Measurements from ENCODE around the gene RPF1.
"Not testable (repeated sequence)": the region's sequence is repeated elsewhere in the genome, so short reads cannot be mapped to it uniquely, and the experiment has no call there.

Gene RPF1

GRCh38 chr1:84478876-84479868, at the start of gene RPF1:
RPF1 (plus strand) TSS chr1:84479266; CDS start chr1:84479282, 16 bp downstream.
- FAIRE-seq, result peak; percentile 85
- peak; percentile 48 for DNase-seq (ENCODE audit: extremely low spot score, insufficient read length, low read depth)

- FAIRE-seq (no peak), DNase-seq (ENCODE audit: extremely low spot score, insufficient read length, low read depth) (no peak)
Measured at GRCh38 chr1:84430546-84430945, 48.5 kb upstream of the RPF1 start.

- DNase-seq (ENCODE audit: extremely low spot score, insufficient read length, low read depth), result peak; percentile 15
- peak; percentile 91 for FAIRE-seq
Measured at GRCh38 chr1:84433258-84434080, 45.6 kb upstream of the RPF1 start.

- no peak for DNase-seq (ENCODE audit: extremely low spot score, insufficient read length, low read depth)
- FAIRE-seq, result no peak
Measured at GRCh38 chr1:84434081-84434769, 44.8 kb upstream of the RPF1 start.

GRCh38 chr1:84434801-84435549, 44.1 kb upstream of the RPF1 start:
- peak; percentile 83 for FAIRE-seq
- DNase-seq (ENCODE audit: extremely low spot score, insufficient read length, low read depth), result no peak

- FAIRE-seq (peak; percentile 83), DNase-seq (ENCODE audit: extremely low spot score, insufficient read length, low read depth) (no peak)
Measured at GRCh38 chr1:84436876-84437655, 42.0 kb upstream of the RPF1 start.

- FAIRE-seq, result peak; percentile 80
- DNase-seq (ENCODE audit: extremely low spot score, insufficient read length, low read depth), result peak; percentile 39
Measured at GRCh38 chr1:84442256-84442655, 36.8 kb upstream of the RPF1 start.

- DNase-seq (ENCODE audit: extremely low spot score, insufficient read length, low read depth); FAIRE-seq: not testable (repeated sequence)
Measured at GRCh38 chr1:84442747-84443646, 36.1 kb upstream of the RPF1 start.

- not testable (repeated sequence) for DNase-seq (ENCODE audit: extremely low spot score, insufficient read length, low read depth); FAIRE-seq
Measured at GRCh38 chr1:84448704-84449103, 30.4 kb upstream of the RPF1 start.

GRCh38 chr1:84450910-84451309, 28.2 kb upstream of the RPF1 start:
- no peak for FAIRE-seq
- no peak for DNase-seq (ENCODE audit: extremely low spot score, insufficient read length, low read depth)

- DNase-seq (ENCODE audit: extremely low spot score, insufficient read length, low read depth), result no peak
- FAIRE-seq, result no peak
Measured at GRCh38 chr1:84452436-84452835, 26.6 kb upstream of the RPF1 start.

GRCh38 chr1:84462118-84462517, 16.9 kb upstream of the RPF1 start:
- DNase-seq (ENCODE audit: extremely low spot score, insufficient read length, low read depth) (no peak), FAIRE-seq (no peak)

GRCh38 chr1:84467298-84467697, 11.8 kb upstream of the RPF1 start:
- no peak for FAIRE-seq

GRCh38 chr1:84476225-84476624, 2.8 kb upstream of the RPF1 start:
- FAIRE-seq (no peak), DNase-seq (ENCODE audit: extremely low spot score, insufficient read length, low read depth) (no peak)

More at GRCh38 chr1:84467298-84467697, 11.8 kb upstream of the RPF1 start:
- DNase-seq (ENCODE audit: extremely low spot score, insufficient read length, low read depth), result no peak

GRCh38 chr1:84479998-84480397, 932 bp downstream of the RPF1 start:
- FAIRE-seq (no peak), DNase-seq (ENCODE audit: extremely low spot score, insufficient read length, low read depth) (no peak)

GRCh38 chr1:84480650-84481049, 1.6 kb downstream of the RPF1 start:
- FAIRE-seq (no peak), DNase-seq (ENCODE audit: extremely low spot score, insufficient read length, low read depth) (no peak)

- DNase-seq (ENCODE audit: extremely low spot score, insufficient read length, low read depth) (no peak), FAIRE-seq (no peak)
Measured at GRCh38 chr1:84481317-84481716, 2.3 kb downstream of the RPF1 start.

- DNase-seq (ENCODE audit: extremely low spot score, insufficient read length, low read depth) (no peak), FAIRE-seq (no peak)
Measured at GRCh38 chr1:84488107-84488506, 9.0 kb downstream of the RPF1 start.
